K562 (cell line): ENCODE measurements around the gene RPS6KA4. TPM values are rescaled to one million over a fixed set of nuclear protein-coding genes. Genes with fewer than 3 reads are reported as not detected.

ENCODE experiments used
- ARID1B ChIP-seq: fragments of 450-650 bp; IDR thresholded peaks from 2 replicates; pipeline ENCODE4 v1.6.1; 2016; ENCODE audit warnings: antibody characterized with exemption, mild to moderate bottlenecking, inconsistent platforms
- FOXJ2 ChIP-seq: fragments of 200-800 bp; sonication (Bioruptor generic); IDR thresholded peaks from 2 replicates; pipeline ENCODE4 v1.6.1; 2016; ENCODE audit warnings: missing genetic modification characterization, missing compliant biosample characterization
- KLF16 ChIP-seq: IDR thresholded peaks from 2 replicates; pipeline ENCODE4 v1.6.1; 2016; ENCODE audit warnings: antibody characterized with exemption
- L3MBTL2 ChIP-seq: fragments of 450-650 bp; IDR thresholded peaks from 2 replicates; pipeline ENCODE4 v1.6.1; 2016; ENCODE audit warnings: mild to moderate bottlenecking, moderate library complexity
- MEF2A ChIP-seq: IDR thresholded peaks from 2 replicates; pipeline ENCODE4 v1.6.1; 2011; ENCODE audit warnings: low read depth, mild to moderate bottlenecking, low read length, moderate library complexity; ENCODE audit not compliant: control insufficient read depth
- NCOR1 ChIP-seq: fragments of 450-650 bp; IDR thresholded peaks from 2 replicates; pipeline ENCODE4 v1.6.1; 2016; ENCODE audit warnings: mild to moderate bottlenecking, moderate library complexity
- NFRKB ChIP-seq: fragments of 450-650 bp; IDR thresholded peaks from 2 replicates; pipeline ENCODE4 v1.6.1; 2016; ENCODE audit warnings: low read depth
- PRMT5 ChIP-seq: sonication (generic); formaldehyde crosslinking; IDR thresholded peaks from 2 replicates; pipeline ENCODE4 v1.5.0; 2020; ENCODE audit warnings: missing genetic modification reagents
- RBM15 ChIP-seq: fragments of 200-400 bp; formaldehyde crosslinking; IDR thresholded peaks from 2 replicates; pipeline ENCODE4 v1.6.1; 2018; ENCODE audit warnings: mild to moderate bottlenecking, low read length, moderate library complexity; ENCODE audit not compliant: insufficient read depth
- RFX1 ChIP-seq: fragments of 450-650 bp; IDR thresholded peaks from 2 replicates; pipeline ENCODE4 v1.6.1; 2016; ENCODE audit warnings: mild to moderate bottlenecking, moderate library complexity
- SMAD4 ChIP-seq: fragments of 250-450 bp; sonication (Bioruptor Pico); conservative IDR thresholded peaks from 2 replicates; pipeline ENCODE4 v1.8.0; 2021; ENCODE audit warnings: inconsistent platforms, mild to moderate bottlenecking, moderate library complexity
- SPI1 ChIP-seq: IDR thresholded peaks from 2 replicates; pipeline ENCODE4 v1.6.1; 2011; ENCODE audit warnings: low read depth, low read length, control low read depth, borderline replicate concordance
- TCF3 ChIP-seq: sonication (generic); formaldehyde crosslinking; IDR thresholded peaks from 2 replicates; pipeline ENCODE4 v1.4.0; 2020; ENCODE audit warnings: mild to moderate bottlenecking, missing genetic modification reagents
- ZC3H4 ChIP-seq: sonication (generic); formaldehyde crosslinking; IDR thresholded peaks from 2 replicates; pipeline ENCODE4 v1.9.0; 2021; ENCODE audit warnings: missing genetic modification reagents, borderline replicate concordance
- ZNF212 ChIP-seq: fragments of 450-650 bp; formaldehyde crosslinking; IDR thresholded peaks from 2 replicates; pipeline ENCODE4 v1.4.0; 2020; ENCODE audit warnings: mild to moderate bottlenecking
- polyA plus RNA-seq, 8 experiments: library from polyadenylated mRNA; depleted of rRNA in 4 of 8; stranded (reverse) in 5 of 8; unstranded in 3 of 8; fragments of >200 nt; fragmentation: Nextera tagmentation in 2 of 8; fragmentation: Illumina TruSeq in 1 of 8; extraction: Ambion mirVana in 2 of 8; extraction: Trizol in 1 of 8; gene quantifications; 2 replicates each; pipeline versions ENCODE4 v1.2.1 to v1.2.3, GENCODE V29; 2011 to 2014; ENCODE audit warnings: inconsistent platforms in 1 of 8, missing spikeins in 1 of 8
- total RNA-seq, 7 experiments: library from RNA; depleted of rRNA in 6 of 7; stranded (reverse); fragments of >200 nt in 6 of 7; fragmentation: Illumina TruSeq in 2 of 7; extraction: Trizol in 2 of 7; gene quantifications; 2 replicates each; pipeline versions ENCODE4 v1.2.1 to v1.2.3, GENCODE V29; 2011 to 2021; ENCODE audit warnings: low replicate concordance in 1 of 7
- TF ChIP-seq, protein P1 (sequence below): sonication (generic); formaldehyde crosslinking; IDR thresholded peaks from 2 replicates; pipeline ENCODE4 v1.8.0; 2022; ENCODE audit warnings: mild to moderate bottlenecking, low read depth, missing genetic modification reagents
- TF ChIP-seq, protein P2 (sequence below): fragments of 450-650 bp; IDR thresholded peaks from 2 replicates; pipeline ENCODE4 v1.6.1; 2016
- TF ChIP-seq, protein P3 (sequence below): sonication (generic); formaldehyde crosslinking; IDR thresholded peaks from 2 replicates; pipeline ENCODE4 v1.8.0; 2023; ENCODE audit warnings: missing genetic modification reagents, mild to moderate bottlenecking, borderline replicate concordance
- TF ChIP-seq, protein P4 (sequence below): fragments of 450-650 bp; IDR thresholded peaks from 2 replicates; pipeline ENCODE4 v1.6.1; 2017; ENCODE audit warnings: mild to moderate bottlenecking, moderate library complexity

Gene RPS6KA4
- total and polyA plus RNA-seq, 9 of the 15 experiments (the other 6 are each of a cell fraction or from before 2014, with no cell fraction given), result 0.15 to 23.8 (median 9.8) TPM

DNA sequence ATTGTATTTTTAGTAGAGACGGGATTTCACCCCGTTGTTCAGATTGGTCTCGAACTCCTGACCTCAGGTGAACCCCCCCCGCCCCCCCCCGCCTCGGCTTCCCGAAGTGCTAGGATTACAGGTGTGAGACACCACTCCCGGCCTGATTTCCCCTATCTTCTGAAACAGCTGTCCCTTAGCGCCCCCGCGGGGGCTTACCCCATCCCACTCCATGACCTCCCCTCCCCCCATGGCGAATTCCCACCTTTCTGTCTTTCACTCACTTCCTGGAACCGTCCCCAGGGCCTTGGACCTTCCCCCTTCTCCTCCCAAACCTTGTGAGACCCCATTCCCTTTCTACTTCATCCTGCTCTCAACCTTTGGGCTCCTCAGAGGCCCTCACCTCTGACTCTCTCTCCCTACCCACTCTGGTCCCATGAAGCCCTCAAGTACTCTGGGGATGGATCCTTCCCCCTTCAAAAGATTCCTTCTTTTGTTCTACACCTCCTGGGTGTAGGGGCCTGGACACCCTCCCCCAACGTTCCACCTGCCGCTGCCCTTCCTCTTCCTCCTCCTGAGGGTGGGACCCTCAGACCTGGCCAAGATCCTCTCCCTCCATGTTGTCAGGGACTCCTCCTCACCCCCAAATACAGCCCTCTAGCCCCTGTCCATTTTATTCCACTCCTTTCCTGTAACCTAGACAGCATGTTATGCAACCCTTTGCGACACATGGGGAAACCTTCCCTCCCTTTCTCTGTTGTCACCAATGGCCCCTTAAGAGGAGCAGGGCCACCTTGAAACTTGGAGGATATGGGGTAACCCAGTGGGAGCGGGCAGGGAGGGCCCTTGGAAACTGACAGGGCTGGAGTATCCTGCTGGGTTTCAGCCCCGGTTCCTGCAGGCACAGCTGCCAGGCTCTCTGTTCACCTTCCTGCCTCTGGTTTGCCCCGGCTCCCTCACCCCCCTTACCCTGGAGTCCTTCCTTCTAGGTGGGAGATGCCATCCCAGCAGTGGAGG is 39.9 kb upstream of the RPS6KA4 start (continued):
- peak; percentile 49 for TF ChIP-seq NCOR1
- TF ChIP-seq MEF2A, result no peak
- TF ChIP-seq ZNF212 (CRISPR knock-in tag), result no peak
- 0 out of 2 replicates have a peak, but pooled peaks have one; percentile 29 for TF ChIP-seq ZC3H4
- no peak for TF ChIP-seq SPI1
- TF ChIP-seq FOXJ2 (tag), result peak; percentile 34; the same call in 1 of the 2 replicates
- peak; percentile 62; the same call in 1 of the 2 replicates for TF ChIP-seq TCF3 (CRISPR knock-in tag)
- TF ChIP-seq, protein P1, sequence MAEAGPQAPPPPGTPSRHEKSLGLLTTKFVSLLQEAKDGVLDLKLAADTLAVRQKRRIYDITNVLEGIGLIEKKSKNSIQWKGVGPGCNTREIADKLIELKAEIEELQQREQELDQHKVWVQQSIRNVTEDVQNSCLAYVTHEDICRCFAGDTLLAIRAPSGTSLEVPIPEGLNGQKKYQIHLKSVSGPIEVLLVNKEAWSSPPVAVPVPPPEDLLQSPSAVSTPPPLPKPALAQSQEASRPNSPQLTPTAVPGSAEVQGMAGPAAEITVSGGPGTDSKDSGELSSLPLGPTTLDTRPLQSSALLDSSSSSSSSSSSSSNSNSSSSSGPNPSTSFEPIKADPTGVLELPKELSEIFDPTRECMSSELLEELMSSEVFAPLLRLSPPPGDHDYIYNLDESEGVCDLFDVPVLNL (CRISPR knock-in tag), result no peak
- TF ChIP-seq, protein P2, sequence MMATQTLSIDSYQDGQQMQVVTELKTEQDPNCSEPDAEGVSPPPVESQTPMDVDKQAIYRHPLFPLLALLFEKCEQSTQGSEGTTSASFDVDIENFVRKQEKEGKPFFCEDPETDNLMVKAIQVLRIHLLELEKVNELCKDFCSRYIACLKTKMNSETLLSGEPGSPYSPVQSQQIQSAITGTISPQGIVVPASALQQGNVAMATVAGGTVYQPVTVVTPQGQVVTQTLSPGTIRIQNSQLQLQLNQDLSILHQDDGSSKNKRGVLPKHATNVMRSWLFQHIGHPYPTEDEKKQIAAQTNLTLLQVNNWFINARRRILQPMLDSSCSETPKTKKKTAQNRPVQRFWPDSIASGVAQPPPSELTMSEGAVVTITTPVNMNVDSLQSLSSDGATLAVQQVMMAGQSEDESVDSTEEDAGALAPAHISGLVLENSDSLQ, result no peak
- TF ChIP-seq SMAD4, result no peak
- TF ChIP-seq L3MBTL2, result 0 out of 2 replicates have a peak, but pooled peaks have one; percentile 36
- TF ChIP-seq, protein P3, sequence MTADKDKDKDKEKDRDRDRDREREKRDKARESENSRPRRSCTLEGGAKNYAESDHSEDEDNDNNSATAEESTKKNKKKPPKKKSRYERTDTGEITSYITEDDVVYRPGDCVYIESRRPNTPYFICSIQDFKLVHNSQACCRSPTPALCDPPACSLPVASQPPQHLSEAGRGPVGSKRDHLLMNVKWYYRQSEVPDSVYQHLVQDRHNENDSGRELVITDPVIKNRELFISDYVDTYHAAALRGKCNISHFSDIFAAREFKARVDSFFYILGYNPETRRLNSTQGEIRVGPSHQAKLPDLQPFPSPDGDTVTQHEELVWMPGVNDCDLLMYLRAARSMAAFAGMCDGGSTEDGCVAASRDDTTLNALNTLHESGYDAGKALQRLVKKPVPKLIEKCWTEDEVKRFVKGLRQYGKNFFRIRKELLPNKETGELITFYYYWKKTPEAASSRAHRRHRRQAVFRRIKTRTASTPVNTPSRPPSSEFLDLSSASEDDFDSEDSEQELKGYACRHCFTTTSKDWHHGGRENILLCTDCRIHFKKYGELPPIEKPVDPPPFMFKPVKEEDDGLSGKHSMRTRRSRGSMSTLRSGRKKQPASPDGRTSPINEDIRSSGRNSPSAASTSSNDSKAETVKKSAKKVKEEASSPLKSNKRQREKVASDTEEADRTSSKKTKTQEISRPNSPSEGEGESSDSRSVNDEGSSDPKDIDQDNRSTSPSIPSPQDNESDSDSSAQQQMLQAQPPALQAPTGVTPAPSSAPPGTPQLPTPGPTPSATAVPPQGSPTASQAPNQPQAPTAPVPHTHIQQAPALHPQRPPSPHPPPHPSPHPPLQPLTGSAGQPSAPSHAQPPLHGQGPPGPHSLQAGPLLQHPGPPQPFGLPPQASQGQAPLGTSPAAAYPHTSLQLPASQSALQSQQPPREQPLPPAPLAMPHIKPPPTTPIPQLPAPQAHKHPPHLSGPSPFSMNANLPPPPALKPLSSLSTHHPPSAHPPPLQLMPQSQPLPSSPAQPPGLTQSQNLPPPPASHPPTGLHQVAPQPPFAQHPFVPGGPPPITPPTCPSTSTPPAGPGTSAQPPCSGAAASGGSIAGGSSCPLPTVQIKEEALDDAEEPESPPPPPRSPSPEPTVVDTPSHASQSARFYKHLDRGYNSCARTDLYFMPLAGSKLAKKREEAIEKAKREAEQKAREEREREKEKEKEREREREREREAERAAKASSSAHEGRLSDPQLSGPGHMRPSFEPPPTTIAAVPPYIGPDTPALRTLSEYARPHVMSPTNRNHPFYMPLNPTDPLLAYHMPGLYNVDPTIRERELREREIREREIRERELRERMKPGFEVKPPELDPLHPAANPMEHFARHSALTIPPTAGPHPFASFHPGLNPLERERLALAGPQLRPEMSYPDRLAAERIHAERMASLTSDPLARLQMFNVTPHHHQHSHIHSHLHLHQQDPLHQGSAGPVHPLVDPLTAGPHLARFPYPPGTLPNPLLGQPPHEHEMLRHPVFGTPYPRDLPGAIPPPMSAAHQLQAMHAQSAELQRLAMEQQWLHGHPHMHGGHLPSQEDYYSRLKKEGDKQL (CRISPR knock-in tag), result 0 out of 2 replicates have a peak, but pooled peaks have one; percentile 57
- TF ChIP-seq RFX1, result no peak
- TF ChIP-seq RBM15, result no peak
- TF ChIP-seq, protein P4, sequence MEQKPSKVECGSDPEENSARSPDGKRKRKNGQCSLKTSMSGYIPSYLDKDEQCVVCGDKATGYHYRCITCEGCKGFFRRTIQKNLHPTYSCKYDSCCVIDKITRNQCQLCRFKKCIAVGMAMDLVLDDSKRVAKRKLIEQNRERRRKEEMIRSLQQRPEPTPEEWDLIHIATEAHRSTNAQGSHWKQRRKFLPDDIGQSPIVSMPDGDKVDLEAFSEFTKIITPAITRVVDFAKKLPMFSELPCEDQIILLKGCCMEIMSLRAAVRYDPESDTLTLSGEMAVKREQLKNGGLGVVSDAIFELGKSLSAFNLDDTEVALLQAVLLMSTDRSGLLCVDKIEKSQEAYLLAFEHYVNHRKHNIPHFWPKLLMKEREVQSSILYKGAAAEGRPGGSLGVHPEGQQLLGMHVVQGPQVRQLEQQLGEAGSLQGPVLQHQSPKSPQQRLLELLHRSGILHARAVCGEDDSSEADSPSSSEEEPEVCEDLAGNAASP, result no peak
- no peak for TF ChIP-seq PRMT5
- no peak for TF ChIP-seq NFRKB
- no peak for TF ChIP-seq KLF16
- TF ChIP-seq ARID1B, result peak; percentile 70
